Neural crest cell (in vitro differentiated cells): ENCODE measurements around the gene DDX17. TPM values are rescaled to one million over a fixed set of nuclear protein-coding genes. Genes with fewer than 3 reads are reported as not detected.

ENCODE experiments used
- DNase-seq: peaks from one replicate; pipeline ENCODE4 v3.0.0; 2021; ENCODE audit warnings: low read depth, mixed read lengths, low spot score
- H3K27ac Mint-ChIP-seq: one replicate; pipeline ENCODE4 v1.8.0; 2021; ENCODE audit warnings: mild to moderate bottlenecking, mixed read lengths; ENCODE audit not compliant: unreplicated experiment
- H3K27me3 Mint-ChIP-seq: 2 replicates; pipeline ENCODE4 v1.8.0; 2021; ENCODE audit warnings: low read depth, mild to moderate bottlenecking, mixed read lengths
- H3K36me3 Mint-ChIP-seq: 2 replicates; pipeline ENCODE4 v1.8.0; 2021; ENCODE audit warnings: low read depth, mild to moderate bottlenecking, mixed read lengths
- H3K4me1 Mint-ChIP-seq: 2 replicates; pipeline ENCODE4 v1.8.0; 2021; ENCODE audit warnings: mixed read lengths
- H3K4me3 Mint-ChIP-seq: one replicate; pipeline ENCODE4 v1.8.0; 2021; ENCODE audit warnings: mild to moderate bottlenecking, mixed read lengths
- H3K9me3 Mint-ChIP-seq: 2 replicates; pipeline ENCODE4 v1.8.0; 2021; ENCODE audit warnings: mixed read lengths
- total RNA-seq: library from RNA; stranded (reverse); gene quantifications from 2 replicates; pipeline ENCODE4 v1.2.1, GENCODE V29; 2021
- TF ChIP-seq, protein P1 (sequence below): fragments of 200-600 bp; sonication (generic); conservative IDR thresholded peaks from 2 replicates; pipeline ENCODE4 v1.5.0; 2021; ENCODE audit warnings: antibody characterized with exemption, mild to moderate bottlenecking

Gene DDX17
- total RNA-seq, 1 donor from 2014 or later, result 500 TPM

DNA sequence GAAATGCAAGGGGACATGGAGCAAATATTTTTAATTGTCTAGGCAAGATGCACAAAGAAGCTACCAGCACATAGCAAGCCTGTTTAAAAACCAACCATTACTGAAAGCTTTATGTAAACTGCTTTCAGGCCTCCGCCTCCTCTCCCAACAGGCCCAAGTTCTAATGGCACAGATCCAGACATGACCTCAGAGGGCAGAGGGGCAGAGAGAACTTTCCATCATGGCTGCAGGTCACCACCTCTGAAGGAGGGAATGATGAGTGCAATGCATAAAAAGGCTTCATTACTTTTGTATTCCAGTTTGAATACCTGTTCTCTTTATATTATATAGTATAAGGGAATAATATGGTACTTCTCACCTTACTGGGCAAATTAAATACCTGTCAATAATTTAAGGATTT lies 15.2 kb downstream of the DDX17 start:
- H3K4me3 Mint-ChIP-seq, result no peak overlapping the region
- no peaks in the 10 kb centered on the region for H3K27me3 Mint-ChIP-seq
- no peak overlapping the region for H3K27ac Mint-ChIP-seq
- H3K9me3 Mint-ChIP-seq, result no peaks in the 10 kb centered on the region
- peaks cover 42% of the 10 kb centered on the region for H3K36me3 Mint-ChIP-seq
- H3K4me1 Mint-ChIP-seq, result peaks cover 17% of the 10 kb centered on the region
- DNase-seq, result no peak
- TF ChIP-seq, protein P1, sequence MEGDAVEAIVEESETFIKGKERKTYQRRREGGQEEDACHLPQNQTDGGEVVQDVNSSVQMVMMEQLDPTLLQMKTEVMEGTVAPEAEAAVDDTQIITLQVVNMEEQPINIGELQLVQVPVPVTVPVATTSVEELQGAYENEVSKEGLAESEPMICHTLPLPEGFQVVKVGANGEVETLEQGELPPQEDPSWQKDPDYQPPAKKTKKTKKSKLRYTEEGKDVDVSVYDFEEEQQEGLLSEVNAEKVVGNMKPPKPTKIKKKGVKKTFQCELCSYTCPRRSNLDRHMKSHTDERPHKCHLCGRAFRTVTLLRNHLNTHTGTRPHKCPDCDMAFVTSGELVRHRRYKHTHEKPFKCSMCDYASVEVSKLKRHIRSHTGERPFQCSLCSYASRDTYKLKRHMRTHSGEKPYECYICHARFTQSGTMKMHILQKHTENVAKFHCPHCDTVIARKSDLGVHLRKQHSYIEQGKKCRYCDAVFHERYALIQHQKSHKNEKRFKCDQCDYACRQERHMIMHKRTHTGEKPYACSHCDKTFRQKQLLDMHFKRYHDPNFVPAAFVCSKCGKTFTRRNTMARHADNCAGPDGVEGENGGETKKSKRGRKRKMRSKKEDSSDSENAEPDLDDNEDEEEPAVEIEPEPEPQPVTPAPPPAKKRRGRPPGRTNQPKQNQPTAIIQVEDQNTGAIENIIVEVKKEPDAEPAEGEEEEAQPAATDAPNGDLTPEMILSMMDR, result no peak

GRCh38 chr22:38490475-38490874 lies 15.6 kb downstream of the DDX17 start:
- no peak for DNase-seq
- no peaks in the 10 kb centered on the region for H3K27me3 Mint-ChIP-seq
- peaks cover 17% of the 10 kb centered on the region for H3K4me1 Mint-ChIP-seq
- H3K36me3 Mint-ChIP-seq, result peaks cover 46% of the 10 kb centered on the region
- TF ChIP-seq, protein P1, result no peak
- H3K27ac Mint-ChIP-seq, result no peak overlapping the region
- no peaks in the 10 kb centered on the region for H3K9me3 Mint-ChIP-seq
- H3K4me3 Mint-ChIP-seq, result no peak overlapping the region

GRCh38 chr22:38489561-38490145 lies 16.5 kb downstream of the DDX17 start:
- no peak for DNase-seq
- H3K4me1 Mint-ChIP-seq, result peaks cover 14% of the 10 kb centered on the region
- TF ChIP-seq, protein P1, result no peak
- no peak overlapping the region for H3K4me3 Mint-ChIP-seq
- peaks cover 46% of the 10 kb centered on the region for H3K36me3 Mint-ChIP-seq
- no peaks in the 10 kb centered on the region for H3K27me3 Mint-ChIP-seq
- peak overlapping the region; percentile 44 for H3K27ac Mint-ChIP-seq
- no peaks in the 10 kb centered on the region for H3K9me3 Mint-ChIP-seq

DNA sequence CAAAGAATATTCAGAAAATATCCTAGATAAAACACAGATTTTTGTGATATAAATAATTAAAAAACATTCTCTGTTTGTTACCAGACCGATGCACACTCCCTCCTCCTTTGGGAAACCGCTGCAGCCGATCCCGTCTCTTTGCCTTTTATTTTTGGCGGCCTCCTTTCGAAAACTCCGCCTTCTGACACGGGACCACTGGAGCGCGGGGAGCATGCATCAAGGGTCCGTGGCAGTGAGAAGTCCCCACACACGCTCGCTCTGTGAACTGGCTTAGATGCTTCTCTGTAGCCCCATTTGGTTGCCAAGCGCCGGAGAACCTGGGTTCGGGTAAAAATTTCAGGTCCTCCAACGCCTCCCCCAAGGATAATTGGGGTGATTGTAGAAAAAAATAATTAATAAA lies 17.0 kb downstream of the DDX17 start:
- H3K27me3 Mint-ChIP-seq, result no peaks in the 10 kb centered on the region
- H3K36me3 Mint-ChIP-seq, result peaks cover 47% of the 10 kb centered on the region
- no peak overlapping the region for H3K4me3 Mint-ChIP-seq
- H3K4me1 Mint-ChIP-seq, result peaks cover 13% of the 10 kb centered on the region
- H3K9me3 Mint-ChIP-seq, result no peaks in the 10 kb centered on the region
- no peak overlapping the region for H3K27ac Mint-ChIP-seq
- TF ChIP-seq, protein P1, result no peak
- DNase-seq, result no peak

DNA sequence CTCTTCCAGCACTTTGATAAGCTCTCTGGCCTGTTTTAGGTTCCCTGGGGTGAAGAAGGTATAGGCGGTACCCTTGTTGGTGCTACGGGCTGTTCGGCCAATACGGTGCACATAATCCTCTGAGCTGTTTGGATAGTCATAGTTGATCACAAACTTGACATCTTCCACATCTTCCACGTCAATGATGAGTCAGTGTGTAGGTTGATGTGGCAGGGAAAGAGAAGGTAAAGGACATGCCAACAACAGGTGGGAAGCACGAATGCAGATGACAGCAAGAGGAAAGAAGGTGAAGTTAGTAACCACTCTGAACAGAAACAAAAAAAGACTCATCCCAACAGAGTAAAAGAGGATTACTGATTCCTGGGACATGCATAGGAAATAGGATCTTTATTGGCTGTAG lies 18.2 kb downstream of the DDX17 start:
- Mint-ChIP-seq H3K4me3 (no peak overlapping the region), H3K9me3 (no peaks in the 10 kb centered on the region), H3K27ac (no peak overlapping the region), H3K4me1 (peaks cover 13% of the 10 kb centered on the region), H3K36me3 (peaks cover 48% of the 10 kb centered on the region), H3K27me3 (no peaks in the 10 kb centered on the region)
- no peak for DNase-seq
- TF ChIP-seq, protein P1, result no peak
